Measurements from ENCODE around the gene CXorf66. TPM values are rescaled to one million over a fixed set of nuclear protein-coding genes. Genes with fewer than 3 reads are reported as not detected.
A peak's percentile ranks its signal among the peaks of the same experiment; 100 is the strongest.
"Not testable (repeated sequence)": the region's sequence is repeated elsewhere in the genome, so short reads cannot be mapped to it uniquely, and the experiment has no call there.

The CXorf66 gene
- total RNA-seq, 2 donors from 2014 or later = not detected

DNA sequence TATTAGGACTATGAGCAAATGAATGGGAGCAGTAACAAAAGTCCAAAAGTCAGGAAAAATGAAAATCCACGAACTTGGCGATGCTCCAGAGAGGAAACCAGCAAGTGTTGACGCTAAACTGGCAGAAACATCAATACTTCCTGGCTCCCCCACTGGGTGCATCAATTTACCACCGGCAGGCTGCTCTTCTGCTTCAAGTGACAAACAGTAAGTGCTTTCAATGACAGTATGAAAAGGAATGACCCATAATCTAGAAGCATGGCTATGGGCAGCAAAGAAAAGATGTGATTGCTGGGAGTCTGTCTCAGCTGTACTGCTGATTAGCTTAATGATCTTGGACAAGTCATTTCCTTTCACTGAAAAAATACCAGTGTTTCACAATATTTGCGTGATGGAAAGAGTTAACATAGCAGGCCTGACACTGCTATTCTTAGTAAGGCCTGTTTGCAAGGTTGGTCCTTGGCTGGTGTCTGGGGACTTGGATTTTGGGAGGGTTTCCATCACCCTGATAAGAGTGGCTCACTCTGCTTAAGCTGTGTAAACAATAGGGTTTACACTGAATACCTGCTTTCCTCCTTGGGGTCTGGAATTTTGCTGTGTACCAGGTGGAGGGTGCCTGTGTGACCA is 41.1 kb downstream of the CXorf66 start:
- H3K4me3 ChIP-seq (ENCODE audit: low read length) = no peak overlapping the region
- TF ChIP-seq, protein P1, sequence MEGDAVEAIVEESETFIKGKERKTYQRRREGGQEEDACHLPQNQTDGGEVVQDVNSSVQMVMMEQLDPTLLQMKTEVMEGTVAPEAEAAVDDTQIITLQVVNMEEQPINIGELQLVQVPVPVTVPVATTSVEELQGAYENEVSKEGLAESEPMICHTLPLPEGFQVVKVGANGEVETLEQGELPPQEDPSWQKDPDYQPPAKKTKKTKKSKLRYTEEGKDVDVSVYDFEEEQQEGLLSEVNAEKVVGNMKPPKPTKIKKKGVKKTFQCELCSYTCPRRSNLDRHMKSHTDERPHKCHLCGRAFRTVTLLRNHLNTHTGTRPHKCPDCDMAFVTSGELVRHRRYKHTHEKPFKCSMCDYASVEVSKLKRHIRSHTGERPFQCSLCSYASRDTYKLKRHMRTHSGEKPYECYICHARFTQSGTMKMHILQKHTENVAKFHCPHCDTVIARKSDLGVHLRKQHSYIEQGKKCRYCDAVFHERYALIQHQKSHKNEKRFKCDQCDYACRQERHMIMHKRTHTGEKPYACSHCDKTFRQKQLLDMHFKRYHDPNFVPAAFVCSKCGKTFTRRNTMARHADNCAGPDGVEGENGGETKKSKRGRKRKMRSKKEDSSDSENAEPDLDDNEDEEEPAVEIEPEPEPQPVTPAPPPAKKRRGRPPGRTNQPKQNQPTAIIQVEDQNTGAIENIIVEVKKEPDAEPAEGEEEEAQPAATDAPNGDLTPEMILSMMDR (conservative IDR thresholded peaks at IDR 0.05) = no peak
- H3K4me1 ChIP-seq (ENCODE audit: control insufficient read depth, insufficient read depth, low read length) = no peaks in the 10 kb centered on the region
- H3K27ac ChIP-seq (ENCODE audit: low read depth, low read length) = no peak overlapping the region
- H3K36me3 Mint-ChIP-seq (ENCODE audit: low read depth) = peaks cover 28% of the 10 kb centered on the region
- no peak overlapping the region for H3K9ac ChIP-seq (ENCODE audit: extremely low read depth, low read length, poor library complexity, severe bottlenecking)
- H3K27ac Mint-ChIP-seq = no peak overlapping the region
- no peaks in the 10 kb centered on the region for H3K9me3 Mint-ChIP-seq
- no peaks in the 10 kb centered on the region for H3K36me3 ChIP-seq (ENCODE audit: control insufficient read depth, insufficient read depth, low read length)
- H3K27me3 ChIP-seq (ENCODE audit: control insufficient read depth, insufficient read depth, low read length, poor library complexity, severe bottlenecking) = no peaks in the 10 kb centered on the region
- H3K9me3 ChIP-seq (ENCODE audit: control insufficient read depth, low read length) = no peaks in the 10 kb centered on the region
- no peaks in the 10 kb centered on the region for H3K27me3 Mint-ChIP-seq (ENCODE audit: insufficient read depth)
- 84% methylated on average over 5 of the region's 5 CpGs; no CpG with 5 or more reads in 1 of the 2 experiments for WGBS, 2 experiments (ENCODE audit: insufficient coverage in 1 of 2, insufficient read length in 1 of 2)
- no peak overlapping the region for H3K4me3 Mint-ChIP-seq
- H3K4me1 Mint-ChIP-seq = peaks cover 27% of the 10 kb centered on the region
- no peak for DNase-seq

DNA sequence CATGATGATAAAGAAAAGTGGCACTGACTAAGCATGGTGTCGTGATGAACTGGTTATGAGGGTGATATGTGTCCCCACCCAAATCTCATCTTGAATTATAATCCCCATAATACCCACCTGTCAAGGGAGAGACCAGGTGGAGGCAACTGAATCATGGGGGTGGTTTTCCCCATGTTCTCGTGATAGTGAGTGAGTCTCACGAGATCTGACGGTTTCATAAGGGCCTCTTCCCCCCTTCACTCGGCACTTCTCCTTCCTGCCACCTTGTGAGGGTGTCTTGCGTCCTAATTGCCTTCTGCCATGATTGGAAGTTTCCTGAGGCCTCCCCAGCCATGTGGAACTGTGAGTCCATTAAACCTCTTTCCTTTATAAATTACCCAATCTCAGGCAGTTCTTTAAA is 44.2 kb downstream of the CXorf66 start:
- H3K4me3 ChIP-seq (ENCODE audit: low read length); H3K27ac ChIP-seq (ENCODE audit: low read depth, low read length); H3K27me3 Mint-ChIP-seq (ENCODE audit: insufficient read depth); H3K27ac Mint-ChIP-seq; H3K9me3 Mint-ChIP-seq; H3K9me3 ChIP-seq (ENCODE audit: control insufficient read depth, low read length); H3K27me3 ChIP-seq (ENCODE audit: control insufficient read depth, insufficient read depth, low read length, poor library complexity, severe bottlenecking); H3K4me1 ChIP-seq (ENCODE audit: control insufficient read depth, insufficient read depth, low read length); H3K9ac ChIP-seq (ENCODE audit: extremely low read depth, low read length, poor library complexity, severe bottlenecking); DNase-seq; H3K36me3 ChIP-seq (ENCODE audit: control insufficient read depth, insufficient read depth, low read length); H3K4me3 Mint-ChIP-seq: not testable (repeated sequence)
- 96% methylated on average over 5 of the region's 6 CpGs; no CpG with 5 or more reads in 1 of the 2 experiments for WGBS, 2 experiments (ENCODE audit: insufficient coverage in 1 of 2, insufficient read length in 1 of 2)
- Mint-ChIP-seq H3K36me3 (ENCODE audit: low read depth) (peaks cover 35% of the 10 kb centered on the region), H3K4me1 (peaks cover 23% of the 10 kb centered on the region)

DNA sequence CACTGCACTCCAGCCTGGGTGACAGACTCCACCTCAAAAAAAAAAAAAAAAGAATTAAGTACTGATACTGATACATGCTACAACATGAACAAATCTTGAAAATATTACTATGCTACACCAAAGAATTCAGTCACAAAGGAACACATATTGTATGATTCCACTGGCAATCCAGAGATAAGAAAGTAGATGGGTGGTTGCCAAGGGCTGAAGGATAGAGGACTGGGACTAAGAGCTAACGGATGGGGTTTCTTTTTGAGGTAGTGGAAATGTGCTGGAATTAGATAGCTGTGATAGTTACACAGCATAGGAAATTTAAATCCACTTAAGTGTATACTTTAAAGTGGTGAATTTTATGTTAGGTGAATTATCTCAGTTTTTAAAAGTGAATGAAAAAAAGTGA is 45.0 kb downstream of the CXorf66 start:
- DNase-seq = no peak
- H3K36me3 ChIP-seq (ENCODE audit: control insufficient read depth, insufficient read depth, low read length) = no peaks in the 10 kb centered on the region
- no peaks in the 10 kb centered on the region for H3K27me3 ChIP-seq (ENCODE audit: control insufficient read depth, insufficient read depth, low read length, poor library complexity, severe bottlenecking)
- Mint-ChIP-seq H3K36me3 (ENCODE audit: low read depth) (peaks cover 36% of the 10 kb centered on the region), H3K4me3 (no peak overlapping the region), H3K4me1 (peaks cover 16% of the 10 kb centered on the region), H3K27me3 (ENCODE audit: insufficient read depth) (no peaks in the 10 kb centered on the region), H3K27ac (no peak overlapping the region), H3K9me3 (no peaks in the 10 kb centered on the region)
- H3K9ac ChIP-seq (ENCODE audit: extremely low read depth, low read length, poor library complexity, severe bottlenecking) = no peak overlapping the region
- no peak overlapping the region for H3K4me3 ChIP-seq (ENCODE audit: low read length)
- TF ChIP-seq, protein P1 (conservative IDR thresholded peaks at IDR 0.05) = no peak
- no peak overlapping the region for H3K27ac ChIP-seq (ENCODE audit: low read depth, low read length)
- H3K9me3 ChIP-seq (ENCODE audit: control insufficient read depth, low read length) = no peaks in the 10 kb centered on the region
- WGBS, 2 experiments (ENCODE audit: insufficient coverage in 1 of 2, insufficient read length in 1 of 2) = 100% methylated on average over 1 of the region's 1 CpG; no CpG with 5 or more reads in 1 of the 2 experiments
- H3K4me1 ChIP-seq (ENCODE audit: control insufficient read depth, insufficient read depth, low read length) = no peaks in the 10 kb centered on the region

DNA sequence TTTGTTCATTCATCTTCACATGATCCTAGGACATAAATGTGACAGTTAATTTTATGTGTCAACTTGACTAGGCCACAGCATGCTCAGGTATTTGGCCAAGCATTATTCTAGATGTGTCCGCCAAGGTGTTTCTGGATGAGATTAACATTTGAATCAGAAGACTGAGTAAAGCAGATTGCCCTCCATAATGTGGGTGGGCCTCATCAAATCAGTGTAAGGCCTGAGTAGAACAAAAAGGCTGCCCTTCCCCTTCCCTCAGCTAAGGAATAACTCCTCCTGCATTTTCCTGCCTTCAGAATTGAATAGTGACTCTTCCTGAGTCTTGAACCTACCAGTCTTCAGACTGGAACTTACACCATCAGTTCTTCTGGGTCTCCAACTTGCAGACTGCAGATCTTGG is 50.9 kb downstream of the CXorf66 start:
- Histone ChIP-seq H3K4me3 (ENCODE audit: low read length) (no peak overlapping the region), H3K9ac (ENCODE audit: extremely low read depth, low read length, poor library complexity, severe bottlenecking) (no peak overlapping the region), H3K9me3 (ENCODE audit: control insufficient read depth, low read length) (no peaks in the 10 kb centered on the region), H3K4me1 (ENCODE audit: control insufficient read depth, insufficient read depth, low read length) (no peaks in the 10 kb centered on the region), H3K27ac (ENCODE audit: low read depth, low read length) (no peak overlapping the region), H3K36me3 (ENCODE audit: control insufficient read depth, insufficient read depth, low read length) (no peaks in the 10 kb centered on the region), H3K27me3 (ENCODE audit: control insufficient read depth, insufficient read depth, low read length, poor library complexity, severe bottlenecking) (no peaks in the 10 kb centered on the region)
- 86 to 94% methylated on average over 1 of the region's 1 CpG for WGBS, 2 experiments (ENCODE audit: insufficient coverage in 1 of 2, insufficient read length in 1 of 2)
- Mint-ChIP-seq H3K27ac (peak overlapping the region; percentile 50), H3K4me1 (peaks cover 27% of the 10 kb centered on the region), H3K27me3 (ENCODE audit: insufficient read depth) (no peaks in the 10 kb centered on the region), H3K9me3 (no peaks in the 10 kb centered on the region), H3K36me3 (ENCODE audit: low read depth) (peaks cover 18% of the 10 kb centered on the region), H3K4me3 (no peak overlapping the region)
- DNase-seq = no peak
- TF ChIP-seq, protein P1 (conservative IDR thresholded peaks at IDR 0.05) = no peak

Data from endodermal cell (in vitro differentiated cells).